Measurements from ENCODE around the gene SKI.

Gene SKI

DNA sequence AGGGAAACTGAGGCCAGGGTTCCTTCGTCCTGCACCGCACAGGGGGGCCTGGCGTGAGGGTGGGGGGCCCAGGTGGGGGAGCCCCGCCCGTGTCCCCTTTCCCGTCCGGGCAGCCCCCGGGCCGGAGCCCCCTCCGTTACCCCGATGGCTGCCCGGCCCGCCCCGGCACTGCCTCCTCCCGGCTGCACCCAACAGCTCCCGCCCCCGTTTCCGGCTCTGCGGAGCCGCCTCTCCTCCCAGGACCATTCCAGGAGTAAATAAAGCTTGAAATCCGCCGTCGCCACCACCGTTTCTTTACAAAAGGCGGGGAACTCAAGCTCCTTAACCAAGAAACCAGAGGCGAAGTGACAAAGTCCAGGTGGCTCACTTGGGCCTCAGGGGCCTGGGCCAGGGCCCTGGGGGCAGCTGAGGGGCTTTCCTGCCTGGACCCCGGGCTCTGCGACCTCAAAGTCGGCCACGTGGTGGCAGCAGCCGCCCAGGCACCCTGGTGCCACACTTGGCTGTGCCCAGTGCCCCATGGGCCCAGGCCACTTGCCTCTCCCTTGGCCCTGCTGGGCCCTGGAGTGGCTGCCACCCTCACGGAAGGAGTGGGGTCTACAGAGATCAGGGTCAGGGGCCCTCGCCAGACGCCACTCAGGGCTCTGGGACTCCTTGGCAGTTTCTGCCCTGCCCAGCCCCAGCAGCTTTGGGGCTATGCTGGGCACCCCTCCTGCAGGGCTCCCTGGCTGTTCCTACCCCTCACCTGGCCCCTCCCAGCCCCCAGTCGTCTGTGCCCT, 33.0 kb upstream of the SKI start:
- peak; percentile 73 to 92 (median 87) for DNase-seq

GRCh38 chr1:2195785-2196184, 32.3 kb upstream of the SKI start:
- no peak for DNase-seq

DNA sequence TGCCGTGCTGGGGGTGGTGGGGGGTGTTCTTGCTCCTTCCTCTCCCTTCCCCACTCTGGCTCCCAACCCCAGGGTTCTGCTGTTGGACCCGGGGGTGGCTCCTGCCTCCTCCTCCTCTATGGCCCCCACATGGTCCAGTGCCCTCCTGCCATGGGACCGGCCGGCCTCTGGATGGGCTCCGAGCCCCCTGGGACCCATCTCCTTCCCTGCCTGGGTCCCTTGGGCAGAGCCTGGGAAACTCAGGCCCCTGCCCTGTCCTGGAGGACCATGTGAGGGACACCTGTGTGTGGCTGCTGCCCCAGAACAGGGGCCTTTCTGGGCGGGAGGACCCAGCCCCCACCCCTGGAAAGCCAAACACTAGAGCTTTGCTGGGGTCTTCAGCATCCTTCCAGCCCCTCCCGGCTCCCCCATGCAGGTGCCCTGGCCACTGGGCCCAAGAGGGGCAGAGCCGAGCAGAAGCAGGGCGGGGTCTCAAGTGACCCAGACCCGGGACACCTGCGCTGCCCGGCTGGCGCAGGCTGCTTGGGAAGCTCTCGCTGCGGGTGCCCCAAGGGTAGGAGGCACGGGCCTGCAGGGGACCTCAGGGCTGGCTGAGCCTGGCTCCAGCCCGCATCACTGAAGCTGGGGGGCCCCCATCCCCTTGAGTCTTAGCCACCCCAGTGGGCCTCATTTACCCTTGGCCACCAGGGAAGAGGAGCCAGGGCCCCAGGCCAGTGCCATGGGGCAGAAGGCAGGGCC, 31.0 kb upstream of the SKI start:
- DNase-seq: no peak

- no peak for DNase-seq
Observed at GRCh38 chr1:2197707-2198165, 30.4 kb upstream of the SKI start.

DNA sequence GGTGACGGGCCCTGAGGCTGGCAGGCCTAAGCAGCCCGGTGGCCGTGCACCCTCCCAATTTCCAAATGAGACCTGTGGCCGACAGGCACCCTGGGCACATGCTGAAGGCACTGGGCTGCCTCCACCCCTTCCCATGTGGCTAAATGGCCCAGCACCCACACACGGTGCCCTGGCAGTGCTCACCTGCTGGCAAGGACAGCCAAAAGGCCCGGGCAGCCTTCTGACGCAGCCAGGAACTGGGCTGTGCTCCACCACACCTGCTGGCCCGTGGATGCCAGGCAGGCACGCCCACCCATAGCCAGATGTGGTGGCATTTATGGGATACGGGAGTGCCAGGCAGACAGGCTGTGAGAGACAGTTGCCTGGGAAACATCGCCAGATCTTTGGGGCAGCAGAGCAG, 29.5 kb upstream of the SKI start:
- DNase-seq: no peak

DNA sequence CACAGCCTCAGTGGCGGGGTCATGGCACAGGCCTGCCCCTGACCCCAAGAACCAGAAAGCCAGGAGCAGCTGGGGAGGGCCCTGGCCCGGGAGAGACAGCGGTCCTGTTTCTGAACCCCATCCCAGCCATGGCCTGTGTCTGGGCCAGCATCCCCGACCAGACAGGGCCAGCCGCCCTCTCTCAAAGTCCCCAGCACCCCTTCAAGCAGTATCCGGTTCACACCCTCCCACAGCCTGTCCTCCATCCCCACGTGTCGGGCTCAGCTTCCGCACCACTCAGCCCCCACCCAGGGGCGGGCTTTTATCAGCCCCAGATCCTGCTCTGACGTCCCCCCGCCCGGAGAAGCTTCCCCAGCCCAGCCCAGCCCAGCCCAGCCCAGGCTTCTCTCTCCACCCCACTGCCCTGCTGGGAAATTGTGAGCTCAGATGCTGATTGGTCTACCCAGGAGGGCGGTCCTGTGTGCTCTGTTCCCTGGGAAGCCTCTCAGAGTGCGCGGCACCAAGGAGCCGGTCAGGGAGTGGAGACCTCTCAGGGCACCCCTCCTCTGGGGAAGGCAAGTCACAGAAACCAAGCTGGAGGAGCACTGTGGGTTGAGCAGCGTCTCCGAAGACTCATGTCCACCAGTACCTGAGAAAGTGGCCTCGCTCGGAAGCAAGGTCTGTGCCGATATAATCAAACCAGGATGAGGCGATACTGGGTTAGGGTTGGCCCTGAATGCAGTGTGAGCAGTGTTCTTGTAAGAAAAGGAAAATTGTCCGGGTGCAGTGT, 28.9 kb upstream of the SKI start:
- peak; percentile 51 to 96 (median 72) for DNase-seq

- DNase-seq: no peak
Observed at GRCh38 chr1:2200308-2200943, 27.7 kb upstream of the SKI start.

DNA sequence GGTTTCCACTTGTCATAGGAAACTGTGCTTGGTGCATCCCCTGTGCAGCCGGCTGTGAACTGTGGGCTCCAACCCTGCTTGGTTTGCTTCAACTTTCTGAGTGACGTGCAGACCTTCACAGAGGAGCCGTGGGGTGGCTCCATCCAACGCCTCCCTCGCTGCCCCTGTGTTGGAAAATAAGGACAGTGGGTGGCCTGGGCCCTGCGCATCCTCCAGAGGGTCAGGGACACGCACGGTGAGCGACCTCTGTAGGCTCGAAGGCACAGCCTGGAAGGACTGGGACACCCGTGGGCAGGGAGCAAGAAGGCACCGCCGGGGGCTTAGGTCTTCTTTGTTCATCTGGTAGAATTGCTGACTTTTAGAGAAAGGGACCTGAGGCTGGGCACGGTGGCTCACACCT, 27.1 kb upstream of the SKI start:
- no peak for DNase-seq

DNA sequence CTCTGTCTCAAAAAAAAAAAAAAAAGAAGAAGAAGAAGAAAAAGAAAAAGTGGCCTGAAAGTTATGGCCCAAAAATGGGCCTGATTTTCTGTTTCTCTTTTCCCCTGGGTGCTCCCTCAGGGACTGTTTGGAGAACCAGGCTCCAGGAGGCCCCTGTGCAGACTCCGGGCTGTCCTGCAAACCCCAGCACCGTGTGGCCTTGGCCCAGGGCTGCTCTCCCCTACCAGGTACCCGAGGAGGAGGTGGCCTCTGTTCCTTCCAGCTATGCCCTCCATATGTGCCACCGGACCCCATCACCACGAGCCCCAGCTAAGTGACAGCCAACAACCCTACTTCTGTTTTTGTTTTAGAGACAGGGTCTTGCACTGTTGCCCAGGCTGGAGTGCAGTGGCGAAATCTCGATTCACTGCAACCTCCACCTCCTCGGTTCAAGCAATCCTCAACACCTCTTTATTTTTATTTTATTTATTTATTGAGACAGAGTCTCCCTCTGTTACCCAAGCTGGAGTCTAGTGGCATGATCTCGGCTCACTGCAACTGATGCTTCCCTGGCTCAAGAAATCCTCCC, 26.0 kb upstream of the SKI start:
- DNase-seq: no peak

DNA sequence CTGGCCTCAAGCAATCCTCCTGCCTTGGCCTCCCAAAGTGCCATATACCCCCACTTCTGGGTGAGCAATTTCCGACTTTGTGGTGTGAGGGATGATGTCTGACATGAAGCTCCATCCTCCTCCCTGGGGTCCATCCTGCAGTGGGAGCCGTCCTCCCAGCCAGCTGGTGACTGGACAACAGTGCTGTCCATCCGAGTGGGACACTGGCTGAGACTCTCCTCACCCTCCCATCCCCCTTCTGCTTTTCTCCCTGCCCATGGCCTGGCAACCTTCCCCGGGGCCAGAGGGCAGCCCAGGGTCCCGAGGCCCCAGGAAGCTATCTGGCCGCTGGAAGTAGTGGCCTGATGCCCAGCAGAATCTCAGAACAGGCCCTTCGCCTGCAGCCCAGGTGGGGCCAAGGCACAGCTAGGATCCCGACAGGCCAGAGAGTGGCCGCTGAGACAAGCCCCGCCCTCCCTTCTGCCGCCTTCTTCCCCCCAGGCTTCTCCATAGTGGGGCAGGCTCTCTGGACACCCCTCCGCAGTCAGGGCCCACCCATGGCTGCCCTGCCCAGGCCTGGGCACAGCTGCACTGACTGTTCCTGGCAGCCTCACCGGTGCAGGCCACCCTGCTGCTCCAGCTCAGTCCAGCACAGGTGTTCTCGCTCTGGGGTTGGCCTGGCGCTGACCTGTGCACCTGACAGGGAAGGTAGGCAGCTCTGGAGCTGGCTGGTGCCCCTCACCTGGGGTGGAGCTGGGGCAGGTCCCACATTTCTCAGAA, 25.1 kb upstream of the SKI start:
- DNase-seq: no peak

DNA sequence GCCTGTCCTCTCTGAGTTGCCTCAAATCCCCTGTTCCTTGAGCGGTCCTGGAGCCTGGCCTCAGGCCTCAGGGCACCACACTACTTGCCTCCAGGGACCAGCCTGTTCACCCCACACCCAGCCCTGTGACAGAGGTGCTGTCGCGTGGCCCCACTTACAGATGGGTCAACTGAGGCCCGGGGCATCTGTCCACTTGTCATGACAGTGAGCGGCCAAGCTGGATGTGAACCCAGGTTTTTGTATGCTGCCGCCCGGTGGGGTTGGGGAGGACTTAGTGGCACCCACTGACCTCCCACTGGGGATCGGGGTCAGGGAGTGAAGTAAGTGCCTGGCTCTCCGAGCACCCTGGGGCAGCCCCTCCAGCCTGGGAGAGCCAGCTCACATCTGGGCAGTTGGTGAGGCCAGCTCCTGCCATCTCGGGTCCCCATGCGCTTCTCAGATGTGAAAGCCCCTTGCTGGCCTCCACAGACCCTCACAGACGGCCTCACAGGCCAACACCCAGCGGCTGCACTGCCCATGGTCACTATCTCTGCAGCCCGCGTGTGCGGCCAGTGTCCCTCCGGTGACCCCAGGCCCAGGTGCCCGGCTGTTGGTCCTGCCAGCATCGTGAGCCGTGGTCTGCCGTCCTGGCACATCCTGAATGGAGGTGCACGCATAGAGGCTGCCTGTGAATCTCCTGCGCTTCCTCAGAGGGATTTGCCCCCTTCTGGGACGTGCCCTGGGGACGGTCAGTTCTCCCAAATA, 24.3 kb upstream of the SKI start:
- no peak for DNase-seq

DNA sequence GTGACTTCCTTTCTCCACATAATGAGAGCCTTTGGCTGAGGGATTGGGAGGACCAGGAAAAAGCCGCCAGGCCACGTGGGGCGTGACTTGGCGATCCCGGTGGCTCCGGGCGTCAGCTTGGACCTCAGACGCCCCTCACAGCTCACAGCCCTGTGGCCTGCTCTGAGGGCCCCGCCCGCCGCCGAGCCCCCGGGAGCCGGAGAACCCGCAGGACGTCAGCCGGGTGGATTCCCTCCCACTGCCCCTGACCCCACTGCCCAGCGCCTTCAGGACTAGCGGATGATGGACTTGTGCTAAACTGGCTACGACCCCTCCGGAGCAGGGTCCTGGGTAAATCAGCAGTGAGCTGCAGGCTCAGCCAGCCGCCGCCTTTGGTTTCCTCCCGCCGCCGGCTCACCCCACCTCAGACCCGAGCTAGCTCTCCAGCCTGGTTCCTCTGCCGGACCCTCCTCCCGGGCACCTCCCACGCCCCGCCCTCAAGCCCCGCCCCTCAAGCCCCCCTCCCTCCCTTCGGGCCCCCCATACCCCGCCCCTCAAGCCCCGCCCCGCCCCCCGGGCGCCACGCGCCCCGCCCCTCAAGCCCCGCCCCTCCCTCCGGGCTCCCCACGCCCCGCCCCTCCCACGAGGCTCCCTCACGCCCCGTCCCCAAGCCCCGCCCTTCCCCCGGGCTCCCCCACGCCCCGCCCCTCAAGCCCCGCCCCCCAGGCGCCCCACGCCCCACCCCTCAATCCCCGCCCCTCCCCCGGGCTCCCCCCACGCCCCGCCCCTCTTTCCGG, 23.5 kb upstream of the SKI start:
- no peak for DNase-seq

- DNase-seq: peak; percentile 79 to 97 (median 91)
Observed at GRCh38 chr1:2205191-2205952, 22.7 kb upstream of the SKI start.

- no peak for DNase-seq
Observed at GRCh38 chr1:2206813-2207487, 21.2 kb upstream of the SKI start.

DNA sequence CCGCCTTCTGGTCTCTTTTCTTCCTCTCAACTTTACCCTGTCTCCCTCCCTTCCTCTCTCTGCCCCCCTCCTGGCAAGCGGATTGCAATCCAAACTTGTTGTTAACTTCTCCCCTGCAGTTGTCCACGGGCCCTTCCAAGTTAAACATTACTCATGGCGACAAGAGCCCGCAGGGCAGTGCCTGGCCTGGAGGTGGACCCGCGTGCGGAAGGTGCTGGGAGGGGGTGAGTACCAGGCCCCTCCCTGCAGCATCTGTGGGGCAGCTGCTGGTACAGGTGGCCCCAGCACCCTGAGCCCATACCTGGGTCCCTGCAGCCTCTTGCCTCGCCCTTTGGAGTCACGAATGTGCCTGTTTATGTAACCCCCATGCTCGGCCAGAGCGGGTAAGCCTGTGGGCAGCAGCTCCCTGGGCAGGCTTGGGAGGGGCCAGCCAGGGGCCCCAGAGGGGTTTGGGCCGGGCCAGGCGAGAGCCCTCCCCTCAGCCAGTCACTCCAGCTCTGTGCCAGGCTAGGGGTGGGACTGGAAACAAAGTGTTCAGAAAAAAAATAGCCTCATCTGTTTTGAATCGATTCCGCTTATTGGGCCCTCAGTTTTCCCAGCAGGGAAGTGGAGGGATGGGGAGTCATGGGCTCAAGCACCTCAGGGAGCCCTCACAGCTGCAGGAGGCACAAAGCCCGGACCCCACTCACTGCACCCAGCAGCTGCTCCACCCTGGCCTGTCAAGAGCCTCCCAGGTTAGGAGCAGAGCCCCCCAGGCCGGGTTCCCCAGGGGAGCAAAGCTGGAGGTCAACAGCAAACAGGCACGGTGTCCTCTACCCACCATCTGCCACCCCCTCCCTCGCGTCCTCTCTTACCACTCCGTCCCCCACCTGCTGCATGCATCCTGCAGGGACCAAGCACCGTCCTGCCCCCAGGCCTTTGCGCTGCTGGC, 19.5 kb upstream of the SKI start:
- DNase-seq: peak in 1 of 5 experiments; percentile 7

DNA sequence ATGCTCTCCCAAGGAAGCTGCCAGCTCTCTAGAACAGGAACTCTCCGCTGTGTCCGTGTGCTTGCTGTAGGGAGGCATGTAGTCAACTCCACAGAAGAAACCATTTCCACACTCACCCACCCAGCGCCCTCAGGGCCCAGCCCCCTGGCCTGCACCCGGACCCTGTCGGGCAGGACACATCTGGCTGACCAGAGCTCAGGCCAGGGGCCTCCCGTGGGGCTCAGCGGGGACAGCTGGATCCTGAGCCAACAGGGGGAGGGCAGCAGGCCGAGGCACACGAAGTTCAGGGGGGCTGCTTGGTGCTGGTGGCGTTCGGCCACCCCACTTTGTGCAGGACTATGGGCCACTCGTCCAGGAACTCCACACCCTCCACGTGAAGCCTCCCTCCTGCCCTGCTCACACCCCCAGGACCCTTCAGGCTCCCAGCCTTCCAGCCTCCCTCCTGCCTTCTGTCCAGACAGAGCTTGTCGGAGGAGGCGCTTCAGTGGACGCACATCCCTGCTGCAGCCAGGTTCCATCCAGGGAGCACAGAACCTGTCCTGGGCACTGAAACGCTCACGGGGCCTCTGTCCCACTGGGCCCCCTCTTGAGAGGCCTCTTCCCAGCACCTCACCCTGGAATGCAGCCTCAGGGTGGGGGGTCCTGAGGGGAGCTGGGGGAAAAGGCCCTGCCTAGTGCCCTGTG, 18.6 kb upstream of the SKI start:
- DNase-seq: peak in 1 of 5 experiments; percentile 6

DNA sequence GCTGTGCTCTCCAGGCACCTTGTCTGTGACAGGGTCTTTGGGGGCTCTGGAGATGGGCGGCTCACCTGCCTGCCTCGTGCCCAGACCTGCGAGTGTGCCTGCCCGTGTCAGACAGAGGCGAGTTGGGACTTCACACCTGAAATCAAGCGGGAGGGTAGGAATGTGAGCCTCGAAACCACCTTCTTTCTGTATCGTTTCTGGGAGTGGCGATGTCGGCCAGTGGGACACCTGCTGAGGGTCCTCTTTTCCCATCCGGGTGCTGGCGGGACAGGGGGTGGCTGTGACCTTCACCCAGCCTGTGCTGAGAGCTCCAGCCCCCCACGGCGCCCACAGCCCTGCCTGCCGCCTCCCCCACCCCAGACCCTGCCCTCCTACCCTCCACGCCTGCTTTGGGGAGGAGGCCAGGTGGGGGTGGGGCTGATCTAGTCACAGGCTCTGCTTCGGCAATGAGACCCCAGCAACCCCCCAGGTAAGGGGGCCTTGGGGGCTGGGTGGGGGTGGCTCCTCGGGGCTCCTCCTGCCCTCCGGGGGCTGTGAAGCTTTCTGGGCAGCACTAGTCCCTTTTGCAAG, 17.9 kb upstream of the SKI start:
- DNase-seq: peak in 1 of 5 experiments; percentile 6

Data from T-helper 2 cell (primary cell).